OCI-LY1 (cell line): ENCODE results near the gene C1QC.

Experiments used
- EZH2 ChIP-seq: fragments of 200-600 bp; sonication (generic), shearing (Covaris generic); IDR thresholded peaks from 2 replicates; pipeline ENCODE4 v1.8.0; 2017; ENCODE audit warnings: borderline replicate concordance, mixed run types, mild to moderate bottlenecking, antibody characterized with exemption, low read length, moderate library complexity, mixed read lengths
- TF ChIP-seq, protein P1 (sequence below): fragments of 200-600 bp; sonication (generic), shearing (Covaris generic); IDR thresholded peaks from 2 replicates; pipeline ENCODE4 v1.5.1; 2017; ENCODE audit warnings: mild to moderate bottlenecking, antibody characterized with exemption, low read length, moderate library complexity, mixed read lengths

DNA sequence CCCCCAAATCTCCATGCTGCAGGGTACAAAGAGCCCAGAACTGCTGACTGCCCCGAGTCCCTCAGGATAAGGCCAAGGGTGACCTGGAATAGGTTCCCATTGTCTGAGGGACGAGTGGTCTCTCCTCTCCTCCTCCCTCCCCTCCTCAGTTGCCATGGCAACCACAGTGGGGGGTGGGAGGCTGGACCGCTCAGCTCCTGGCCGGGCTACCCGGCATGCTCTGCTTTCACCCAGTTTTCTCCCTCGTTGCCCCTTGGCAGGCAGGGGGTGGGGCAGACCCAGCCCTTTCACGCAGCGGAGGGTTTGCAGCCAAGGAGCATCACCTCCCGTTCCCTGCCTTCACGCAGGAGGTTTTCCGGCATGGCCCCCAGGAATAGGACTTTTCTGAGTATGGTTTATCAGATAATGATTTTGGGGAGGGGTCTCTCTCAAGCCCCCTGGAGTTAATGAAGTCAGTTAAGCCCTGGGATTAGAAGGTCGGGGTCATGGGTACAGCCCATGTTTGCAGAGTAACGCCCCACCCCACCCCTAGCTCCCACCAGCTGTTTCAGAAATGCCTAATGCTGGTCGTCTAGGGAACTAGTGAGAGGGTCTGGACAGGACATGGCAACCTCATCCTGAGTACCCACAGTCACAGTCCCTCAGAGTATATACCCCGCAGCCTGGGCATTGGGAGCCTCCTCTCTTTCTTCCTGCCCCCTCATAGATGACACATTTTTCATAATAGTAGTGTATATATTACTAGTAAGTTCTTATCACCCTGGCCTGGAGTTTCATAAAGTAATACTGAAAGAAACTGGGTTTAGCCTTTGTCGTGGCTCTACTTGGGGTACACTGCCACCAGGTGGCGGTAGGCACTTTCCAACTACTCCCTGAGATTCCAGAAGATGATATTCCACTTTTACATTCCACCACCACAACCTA lies 30.3 kb downstream of the C1QC start:
- no peak for TF ChIP-seq EZH2
- TF ChIP-seq, protein P1, sequence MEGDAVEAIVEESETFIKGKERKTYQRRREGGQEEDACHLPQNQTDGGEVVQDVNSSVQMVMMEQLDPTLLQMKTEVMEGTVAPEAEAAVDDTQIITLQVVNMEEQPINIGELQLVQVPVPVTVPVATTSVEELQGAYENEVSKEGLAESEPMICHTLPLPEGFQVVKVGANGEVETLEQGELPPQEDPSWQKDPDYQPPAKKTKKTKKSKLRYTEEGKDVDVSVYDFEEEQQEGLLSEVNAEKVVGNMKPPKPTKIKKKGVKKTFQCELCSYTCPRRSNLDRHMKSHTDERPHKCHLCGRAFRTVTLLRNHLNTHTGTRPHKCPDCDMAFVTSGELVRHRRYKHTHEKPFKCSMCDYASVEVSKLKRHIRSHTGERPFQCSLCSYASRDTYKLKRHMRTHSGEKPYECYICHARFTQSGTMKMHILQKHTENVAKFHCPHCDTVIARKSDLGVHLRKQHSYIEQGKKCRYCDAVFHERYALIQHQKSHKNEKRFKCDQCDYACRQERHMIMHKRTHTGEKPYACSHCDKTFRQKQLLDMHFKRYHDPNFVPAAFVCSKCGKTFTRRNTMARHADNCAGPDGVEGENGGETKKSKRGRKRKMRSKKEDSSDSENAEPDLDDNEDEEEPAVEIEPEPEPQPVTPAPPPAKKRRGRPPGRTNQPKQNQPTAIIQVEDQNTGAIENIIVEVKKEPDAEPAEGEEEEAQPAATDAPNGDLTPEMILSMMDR: peak; percentile 49
